Smooth muscle cell (in vitro differentiated cells): ENCODE measurements around the gene FAM240A. TPM values are rescaled to one million over a fixed set of nuclear protein-coding genes. Genes with fewer than 3 reads are reported as not detected.

Source experiments
- DNase-seq: peaks from one replicate; lab custom pipeline; 2025; ENCODE audit not compliant: unreplicated experiment; lab: John Stamatoyannopoulos, UW
- H2AFZ ChIP-seq: fragments of 200-600 bp; sonication (generic); 2 replicates; pipeline ENCODE4 v1.6.0; 2016; ENCODE audit warnings: antibody characterized with exemption, low read depth, mild to moderate bottlenecking
- H3F3A ChIP-seq: fragments of 200-600 bp; sonication (generic); 2 replicates; pipeline ENCODE4 v1.6.0; 2017; ENCODE audit warnings: antibody characterized with exemption, low read depth
- H3K27ac ChIP-seq: fragments of 200-600 bp; sonication (generic); 2 replicates; pipeline ENCODE4 v1.5.1; 2016; ENCODE audit warnings: low read depth, mild to moderate bottlenecking
- H3K27me3 ChIP-seq: fragments of 200-600 bp; sonication (generic); 2 replicates; pipeline ENCODE4 v1.6.1; 2016; ENCODE audit warnings: low read depth, mild to moderate bottlenecking
- H3K36me3 ChIP-seq: fragments of 200-600 bp; sonication (generic); 2 replicates; pipeline ENCODE4 v1.5.1; 2016; ENCODE audit warnings: low read depth
- H3K4me1 ChIP-seq: fragments of 200-600 bp; sonication (generic); 2 replicates; pipeline ENCODE4 v1.5.1; 2016; ENCODE audit warnings: low read depth
- H3K4me2 ChIP-seq: fragments of 200-600 bp; sonication (generic); 2 replicates; pipeline ENCODE4 v1.6.0; 2016; ENCODE audit warnings: mild to moderate bottlenecking
- H3K4me3 ChIP-seq: fragments of 200-600 bp; sonication (generic); 2 replicates; pipeline ENCODE4 v1.5.1; 2016; ENCODE audit warnings: mild to moderate bottlenecking
- H3K79me2 ChIP-seq: fragments of 200-600 bp; sonication (generic); 2 replicates; pipeline ENCODE4 v1.6.0; 2016; ENCODE audit warnings: low read depth, mild to moderate bottlenecking
- H3K9ac ChIP-seq: fragments of 200-600 bp; sonication (generic); 2 replicates; pipeline ENCODE4 v1.6.0; 2016; ENCODE audit warnings: low read depth
- H3K9me3 ChIP-seq: fragments of 200-600 bp; sonication (generic); replicated peaks from 2 replicates; pipeline ENCODE4 v1.5.1; 2016; ENCODE audit warnings: low read depth
- H4K20me1 ChIP-seq: fragments of 200-600 bp; sonication (generic); 2 replicates; pipeline ENCODE4 v1.6.0; 2016; ENCODE audit warnings: low read depth
- WGBS: methylation state at CpG from one replicate; pipeline ENCODE4 v1.1.7; 2016; ENCODE audit warnings: low lambda C conversion rate; 5-methylcytosine and 5-hydroxymethylcytosine counted together
- polyA plus RNA-seq: library from polyadenylated mRNA; unstranded; fragments of >200 nt; fragmentation: Nextera tagmentation; extraction: Ambion mirVana; gene quantifications from 2 replicates; pipeline ENCODE4 v1.2.1, GENCODE V29; 2016
- total RNA-seq: library from RNA; depleted of rRNA; stranded (reverse); fragments of >200 nt; gene quantifications from 2 replicates; pipeline ENCODE4 v1.2.3, GENCODE V29; 2014
- TF ChIP-seq, protein P1 (sequence below): fragments of 200-600 bp; sonication (generic); IDR thresholded peaks from 2 replicates; pipeline ENCODE4 v1.5.1; 2017; ENCODE audit warnings: borderline replicate concordance, mild to moderate bottlenecking, antibody characterized with exemption; ENCODE audit not compliant: insufficient read depth, poor library complexity, severe bottlenecking

Gene FAM240A
- total and polyA plus RNA-seq, 2 experiments from 2014 or later, result not detected

- TF ChIP-seq, protein P1, sequence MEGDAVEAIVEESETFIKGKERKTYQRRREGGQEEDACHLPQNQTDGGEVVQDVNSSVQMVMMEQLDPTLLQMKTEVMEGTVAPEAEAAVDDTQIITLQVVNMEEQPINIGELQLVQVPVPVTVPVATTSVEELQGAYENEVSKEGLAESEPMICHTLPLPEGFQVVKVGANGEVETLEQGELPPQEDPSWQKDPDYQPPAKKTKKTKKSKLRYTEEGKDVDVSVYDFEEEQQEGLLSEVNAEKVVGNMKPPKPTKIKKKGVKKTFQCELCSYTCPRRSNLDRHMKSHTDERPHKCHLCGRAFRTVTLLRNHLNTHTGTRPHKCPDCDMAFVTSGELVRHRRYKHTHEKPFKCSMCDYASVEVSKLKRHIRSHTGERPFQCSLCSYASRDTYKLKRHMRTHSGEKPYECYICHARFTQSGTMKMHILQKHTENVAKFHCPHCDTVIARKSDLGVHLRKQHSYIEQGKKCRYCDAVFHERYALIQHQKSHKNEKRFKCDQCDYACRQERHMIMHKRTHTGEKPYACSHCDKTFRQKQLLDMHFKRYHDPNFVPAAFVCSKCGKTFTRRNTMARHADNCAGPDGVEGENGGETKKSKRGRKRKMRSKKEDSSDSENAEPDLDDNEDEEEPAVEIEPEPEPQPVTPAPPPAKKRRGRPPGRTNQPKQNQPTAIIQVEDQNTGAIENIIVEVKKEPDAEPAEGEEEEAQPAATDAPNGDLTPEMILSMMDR, result no peak
- Histone ChIP-seq H3K9me3 (no peaks in the 10 kb centered on the region), H3K27ac (no peak overlapping the region), H3K27me3 (peaks cover 59% of the 10 kb centered on the region), H3K9ac (no peak overlapping the region), H3K4me1 (peaks cover 16% of the 10 kb centered on the region), H3F3A (no peaks in the 10 kb centered on the region), H3K4me3 (no peak overlapping the region), H3K36me3 (no peaks in the 10 kb centered on the region), H2AFZ (no peak overlapping the region), H3K4me2 (no peak overlapping the region), H4K20me1 (no peaks in the 10 kb centered on the region), H3K79me2 (no peaks in the 10 kb centered on the region)
- no peak for DNase-seq
- WGBS, result 37% methylated on average over 10 of the region's 10 CpGs
Measured at GRCh38 chr3:46578973-46579755, 33.2 kb upstream of the FAM240A start.

GRCh38 chr3:46579756-46580286 lies 32.5 kb upstream of the FAM240A start:
- Histone ChIP-seq H3K27ac (no peak overlapping the region), H3K79me2 (no peaks in the 10 kb centered on the region), H2AFZ (no peak overlapping the region), H4K20me1 (no peaks in the 10 kb centered on the region), H3K4me3 (no peak overlapping the region), H3F3A (no peaks in the 10 kb centered on the region), H3K4me2 (no peak overlapping the region), H3K27me3 (peaks cover 59% of the 10 kb centered on the region), H3K4me1 (peaks cover 10% of the 10 kb centered on the region), H3K36me3 (no peaks in the 10 kb centered on the region), H3K9me3 (no peaks in the 10 kb centered on the region), H3K9ac (no peak overlapping the region)
- 31% methylated on average over 14 of the region's 14 CpGs for WGBS
- TF ChIP-seq, protein P1, result no peak
- DNase-seq, result no peak

GRCh38 chr3:46580675-46581074 lies 31.6 kb upstream of the FAM240A start:
- H3K9me3 ChIP-seq, result no peaks in the 10 kb centered on the region
- 83% methylated on average over 1 of the region's 1 CpG for WGBS

More at GRCh38 chr3:46580675-46581074, 31.6 kb upstream of the FAM240A start:
- no peak overlapping the region for H2AFZ ChIP-seq
- H3K9ac ChIP-seq, result no peak overlapping the region
- no peak overlapping the region for H3K4me2 ChIP-seq
- DNase-seq, result no peak
- no peak overlapping the region for H3K4me3 ChIP-seq
- TF ChIP-seq, protein P1, result no peak
- no peaks in the 10 kb centered on the region for H3F3A ChIP-seq
- no peaks in the 10 kb centered on the region for H3K79me2 ChIP-seq
- no peak overlapping the region for H3K27ac ChIP-seq
- H3K4me1 ChIP-seq, result peaks cover 4% of the 10 kb centered on the region
- no peaks in the 10 kb centered on the region for H4K20me1 ChIP-seq
- H3K36me3 ChIP-seq, result no peaks in the 10 kb centered on the region
- peaks cover 59% of the 10 kb centered on the region for H3K27me3 ChIP-seq
